Upper lobe of right lung (tissue), 1 donor: Measurements from ENCODE around the gene OPCML. TPM values are rescaled to one million over a fixed set of nuclear protein-coding genes. Genes with fewer than 3 reads are reported as not detected.

Experiments used
- ATAC-seq: fragments of 200-7000 bp; cut with Tn5 transposase; one replicate; pipeline ENCODE4 v1.9.1; 2020; ENCODE audit warnings: mild to moderate bottlenecking, moderate library complexity
- DNase-seq: peaks from one replicate; pipeline ENCODE4 v3.0.0-alpha.2; 2020
- H3K27ac ChIP-seq: fragments of 200-600 bp; one replicate; pipeline ENCODE4 v1.8.0; 2022
- H3K27me3 ChIP-seq: fragments of 200-600 bp; one replicate; pipeline ENCODE4 v1.8.0; 2022; ENCODE audit warnings: mild to moderate bottlenecking
- H3K36me3 ChIP-seq: fragments of 200-600 bp; one replicate; pipeline ENCODE4 v1.8.0; 2022
- H3K4me1 ChIP-seq: fragments of 200-600 bp; one replicate; pipeline ENCODE4 v1.8.0; 2022
- H3K4me3 ChIP-seq: fragments of 200-600 bp; one replicate; pipeline ENCODE4 v1.8.0; 2022; ENCODE audit warnings: mild to moderate bottlenecking
- H3K9me3 ChIP-seq: fragments of 200-600 bp; one replicate; pipeline ENCODE4 v1.8.0; 2022
- CTCF ChIP-seq: fragments of 200-600 bp; IDR thresholded peaks from one replicate; pipeline ENCODE4 v1.8.0; 2022; ENCODE audit warnings: antibody characterized with exemption
- intact Hi-C: fragments of 100-400 bp; cut with DNase I; formaldehyde crosslinking; loops from one replicate; pipeline ENCODE4 v1.11.0; 2022
- total RNA-seq: library from RNA; stranded (reverse); fragmentation: NEBNext Ultra II Directional; extraction: Animal tissue kit (Norgen Biotek cat#: 25700); gene quantifications from one replicate; pipeline ENCODE4 v1.2.1, GENCODE V29; 2021
- donor health status: DM: no; HTN: yes; CAD: no; lungs with severe emphysema.

Gene OPCML
- total RNA-seq, 1 donor from 2014 or later: not detected

DNA sequence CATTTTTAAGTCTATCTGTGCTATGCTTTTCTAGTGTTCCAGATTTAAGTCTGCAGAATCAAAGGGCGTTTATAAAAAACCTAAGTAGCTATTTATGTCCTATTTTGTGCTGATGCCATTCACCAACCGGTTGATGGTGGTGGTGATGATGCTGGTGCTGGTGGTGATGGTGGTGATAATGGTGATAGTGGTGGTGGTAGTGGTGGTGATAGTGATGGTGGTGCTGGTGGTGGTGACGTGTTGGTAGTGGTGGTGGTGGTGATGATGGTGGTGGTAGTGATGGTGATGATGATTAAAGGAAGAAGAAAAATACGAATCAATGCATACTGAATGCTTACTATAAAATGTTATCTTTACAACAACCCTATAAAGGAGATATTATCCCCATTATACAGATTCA is 178.2 kb downstream of the OPCML start:
- no peak for DNase-seq
- Histone ChIP-seq H3K9me3 (no peaks in the 10 kb centered on the region), H3K4me1 (no peaks in the 10 kb centered on the region), H3K27ac (no peak overlapping the region), H3K36me3 (no peaks in the 10 kb centered on the region), H3K27me3 (no peaks in the 10 kb centered on the region), H3K4me3 (no peak overlapping the region)
- intact Hi-C loops: no loop called here
- TF ChIP-seq CTCF: no peak
- ATAC-seq: no peak

- DNase-seq (no peak), ATAC-seq (no peak)
- no peak for TF ChIP-seq CTCF
- Histone ChIP-seq H3K4me1 (no peaks in the 10 kb centered on the region), H3K4me3 (no peak overlapping the region), H3K36me3 (no peaks in the 10 kb centered on the region), H3K27me3 (no peaks in the 10 kb centered on the region), H3K27ac (no peak overlapping the region), H3K9me3 (no peaks in the 10 kb centered on the region)
- intact Hi-C loops: no loop called here
These were observed 182.3 kb downstream of the OPCML start for GRCh38 chr11:133350045-133350444.

DNA sequence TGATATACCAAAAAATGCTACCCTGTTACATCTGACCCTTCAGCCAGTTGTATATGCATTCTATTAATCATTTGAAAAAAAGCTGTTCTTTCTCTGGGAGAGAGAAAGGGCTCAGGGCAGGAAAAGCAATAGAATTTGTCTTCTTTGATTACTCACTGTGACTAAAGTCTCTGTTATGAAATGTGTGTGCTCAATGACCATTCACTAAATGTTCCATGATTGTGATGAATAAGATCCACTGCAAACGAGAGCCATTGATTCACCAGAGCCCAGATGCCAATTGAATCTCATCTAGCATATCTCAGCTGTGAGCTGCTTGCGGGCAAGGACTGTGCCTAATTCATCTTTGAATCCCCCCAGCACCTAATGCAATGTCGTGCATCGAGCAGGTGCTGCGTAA is 184.3 kb downstream of the OPCML start:
- Histone ChIP-seq H3K4me3 (no peak overlapping the region), H3K27me3 (no peaks in the 10 kb centered on the region), H3K9me3 (no peaks in the 10 kb centered on the region), H3K36me3 (no peaks in the 10 kb centered on the region), H3K27ac (no peak overlapping the region), H3K4me1 (no peaks in the 10 kb centered on the region)
- TF ChIP-seq CTCF: no peak
- ATAC-seq (no peak), DNase-seq (no peak)
- intact Hi-C loops: no loop called here

DNA sequence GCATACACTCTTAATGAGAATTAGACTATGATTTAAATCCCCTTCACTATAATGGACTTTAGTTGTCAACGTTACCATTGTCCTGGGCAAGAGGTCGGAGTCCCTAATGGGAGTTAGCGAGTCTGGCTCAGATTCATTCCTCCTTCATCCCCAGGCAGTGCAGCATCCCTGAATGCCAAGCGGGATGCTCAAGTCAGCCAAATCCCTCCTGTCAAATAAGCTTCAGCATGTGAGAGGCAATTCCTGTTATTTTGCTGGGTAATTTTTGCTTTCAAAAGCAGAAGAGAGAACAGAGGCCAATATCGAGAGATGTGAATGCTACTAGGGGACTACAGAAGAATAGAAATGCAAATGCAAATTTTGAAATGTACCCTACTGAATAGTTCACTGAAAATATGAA is 186.2 kb downstream of the OPCML start:
- no peak for TF ChIP-seq CTCF
- Histone ChIP-seq H3K27me3 (no peaks in the 10 kb centered on the region), H3K36me3 (no peaks in the 10 kb centered on the region), H3K27ac (no peak overlapping the region), H3K4me3 (no peak overlapping the region), H3K4me1 (no peaks in the 10 kb centered on the region), H3K9me3 (no peaks in the 10 kb centered on the region)
- ATAC-seq: no peak
- intact Hi-C loops: no loop called here
- no peak for DNase-seq

DNA sequence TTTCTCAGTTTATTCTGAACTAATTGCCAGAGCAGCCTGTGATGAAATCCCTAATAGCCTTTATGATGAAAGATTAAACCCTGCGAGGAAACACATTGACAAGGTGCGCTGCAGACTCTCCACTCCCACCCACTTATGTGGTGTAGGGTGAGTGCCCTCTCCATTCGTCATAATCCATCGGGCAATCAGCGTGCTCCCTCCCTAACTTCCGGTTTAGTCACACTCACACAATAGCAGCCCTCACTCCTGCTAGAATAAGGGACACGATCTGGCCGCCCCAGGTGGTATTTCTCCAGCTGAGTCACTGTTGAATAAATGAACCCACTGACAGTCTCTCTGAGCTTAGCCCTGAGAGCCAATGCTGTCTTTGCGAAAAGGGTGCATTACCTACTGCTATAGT is 188.3 kb downstream of the OPCML start:
- Histone ChIP-seq H3K9me3 (no peaks in the 10 kb centered on the region), H3K27ac (no peak overlapping the region), H3K4me3 (no peak overlapping the region), H3K4me1 (no peaks in the 10 kb centered on the region), H3K27me3 (no peaks in the 10 kb centered on the region), H3K36me3 (no peaks in the 10 kb centered on the region)
- no peak for ATAC-seq
- intact Hi-C loops: no loop called here
- no peak for DNase-seq
- TF ChIP-seq CTCF: no peak

- Histone ChIP-seq H3K27ac (no peak overlapping the region), H3K9me3 (no peaks in the 10 kb centered on the region), H3K4me1 (no peaks in the 10 kb centered on the region), H3K36me3 (no peaks in the 10 kb centered on the region), H3K27me3 (no peaks in the 10 kb centered on the region), H3K4me3 (no peak overlapping the region)
- DNase-seq (no peak), ATAC-seq (no peak)
- intact Hi-C loops: no loop called here
- no peak for TF ChIP-seq CTCF
These were observed 192.7 kb downstream of the OPCML start for GRCh38 chr11:133339495-133340140.
